ENCODE measurements around the gene MPZL1. TPM values are rescaled to one million over a fixed set of nuclear protein-coding genes. Genes with fewer than 3 reads are reported as not detected.

The MPZL1 gene
- polyA plus RNA-seq, 3 donors = 23.1 to 63.6 (median 61.8) TPM

GRCh38 chr1:167683226-167683625 is 38.6 kb upstream of the MPZL1 start:
- intact Hi-C loops (cut with micrococcal nuclease) = loop anchor here (10.0 kb wide), 2 partner anchors 128 to 278 kb away; partner anchors contain the start of gene CREG1 (in 1 of the 2)
- TF ChIP-seq CTCF (IDR thresholded peaks at IDR 0.05) = no peak
- no peaks in the 10 kb centered on the region for H3K9me3 Mint-ChIP-seq
- H3K79me2 ChIP-seq (ENCODE audit: insufficient read depth, low read length) = peaks cover 91% of the 10 kb centered on the region
- peak overlapping the region; percentile 4 to 62 for H3K27ac ChIP-seq (ENCODE audit: low read depth in 1 of 2, low read length in 2 of 2)
- no peak overlapping the region for H3K4me2 ChIP-seq (replicated peaks; ENCODE audit: extremely low read depth, low read length, poor library complexity, severe bottlenecking)
- H3K36me3 ChIP-seq (replicated peaks in 1 of 2; ENCODE audit: control insufficient read depth in 1 of 2, insufficient read depth in 2 of 2, low read length in 2 of 2) = peaks cover 88 to 100% of the 10 kb centered on the region in 2 donors
- no CpG with 5 or more reads among the region's 6 CpGs for WGBS (ENCODE audit: insufficient coverage)
- H3K27me3 ChIP-seq (ENCODE audit: control insufficient read depth in 2 of 2, insufficient read depth in 2 of 2, low read length in 2 of 2) = no peaks in the 10 kb centered on the region
- H3K4me3 ChIP-seq (replicated peaks in 1 of 3; ENCODE audit: low read depth in 2 of 3, low read length in 3 of 3) = no peak overlapping the region
- H4K20me1 ChIP-seq (ENCODE audit: insufficient read depth, low read length) = peaks cover 100% of the 10 kb centered on the region
- no peak overlapping the region for H2AFZ ChIP-seq (ENCODE audit: insufficient read depth, low read depth, low read length, poor library complexity, severe bottlenecking)
- no peak overlapping the region for H3K4me3 Mint-ChIP-seq
- H3K4me1 ChIP-seq (ENCODE audit: control insufficient read depth in 1 of 2, insufficient read depth in 2 of 2, low read length in 2 of 2) = peaks cover 15 to 24% of the 10 kb centered on the region in 2 donors
- H3K27ac Mint-ChIP-seq = peak overlapping the region in 5 of 7 donors; percentile 12 to 86 (median 57)
- H3K9me3 ChIP-seq (replicated peaks in 1 of 2; ENCODE audit: control insufficient read depth in 1 of 2, insufficient read depth in 1 of 2, low read length in 2 of 2) = no peaks in the 10 kb centered on the region
- no peak for DNase-seq
- H3K9ac ChIP-seq (ENCODE audit: insufficient read depth, low read length, poor library complexity, severe bottlenecking) = no peak overlapping the region
- peaks cover 18% of the 10 kb centered on the region for H3K4me1 Mint-ChIP-seq
- no peaks in the 10 kb centered on the region for H3K27me3 Mint-ChIP-seq (ENCODE audit: low read depth in 3 of 3)
- peaks cover 7 to 43% of the 10 kb centered on the region in 2 donors for H3K36me3 Mint-ChIP-seq

GRCh38 chr1:167683641-167684502 is 37.9 kb upstream of the MPZL1 start:
- Histone ChIP-seq H3K4me3 (replicated peaks in 1 of 3; ENCODE audit: low read depth in 2 of 3, low read length in 3 of 3) (no peak overlapping the region), H3K79me2 (ENCODE audit: insufficient read depth, low read length) (peaks cover 91% of the 10 kb centered on the region), H2AFZ (ENCODE audit: insufficient read depth, low read depth, low read length, poor library complexity, severe bottlenecking) (no peak overlapping the region), H3K27ac (ENCODE audit: low read depth in 1 of 2, low read length in 2 of 2) (peak overlapping the region in 1 of 2 donors; percentile 62), H3K9ac (ENCODE audit: insufficient read depth, low read length, poor library complexity, severe bottlenecking) (no peak overlapping the region), H3K9me3 (replicated peaks in 1 of 2; ENCODE audit: control insufficient read depth in 1 of 2, insufficient read depth in 1 of 2, low read length in 2 of 2) (no peaks in the 10 kb centered on the region), H3K4me1 (ENCODE audit: control insufficient read depth in 1 of 2, insufficient read depth in 2 of 2, low read length in 2 of 2) (peaks cover 19 to 25% of the 10 kb centered on the region in 2 donors), H3K4me2 (replicated peaks; ENCODE audit: extremely low read depth, low read length, poor library complexity, severe bottlenecking) (no peak overlapping the region), H4K20me1 (ENCODE audit: insufficient read depth, low read length) (peaks cover 100% of the 10 kb centered on the region), H3K36me3 (replicated peaks in 1 of 2; ENCODE audit: control insufficient read depth in 1 of 2, insufficient read depth in 2 of 2, low read length in 2 of 2) (peaks cover 89 to 100% of the 10 kb centered on the region in 2 donors), H3K27me3 (ENCODE audit: control insufficient read depth in 2 of 2, insufficient read depth in 2 of 2, low read length in 2 of 2) (no peaks in the 10 kb centered on the region)
- intact Hi-C loops (cut with micrococcal nuclease) = loop anchor here (10.0 kb wide), 2 partner anchors 129 to 279 kb away; partner anchors contain the start of gene CREG1 (in 1 of the 2)
- H3K4me3 Mint-ChIP-seq = no peak overlapping the region
- H3K27ac Mint-ChIP-seq = peak overlapping the region; percentile 48 to 86 (median 73)
- no peaks in the 10 kb centered on the region for H3K27me3 Mint-ChIP-seq (ENCODE audit: low read depth in 3 of 3)
- TF ChIP-seq CTCF (IDR thresholded peaks at IDR 0.05) = no peak
- no peaks in the 10 kb centered on the region for H3K9me3 Mint-ChIP-seq
- H3K36me3 Mint-ChIP-seq = peaks cover 14 to 49% of the 10 kb centered on the region in 2 donors
- H3K4me1 Mint-ChIP-seq = peaks cover 24% of the 10 kb centered on the region
- DNase-seq = no peak
- WGBS (ENCODE audit: insufficient coverage) = 91% methylated on average over 14 of the region's 15 CpGs
